ENCODE measurements around the gene TRAF2.
A peak's percentile ranks its signal among the peaks of the same experiment; 100 is the strongest.

Gene TRAF2

DNA sequence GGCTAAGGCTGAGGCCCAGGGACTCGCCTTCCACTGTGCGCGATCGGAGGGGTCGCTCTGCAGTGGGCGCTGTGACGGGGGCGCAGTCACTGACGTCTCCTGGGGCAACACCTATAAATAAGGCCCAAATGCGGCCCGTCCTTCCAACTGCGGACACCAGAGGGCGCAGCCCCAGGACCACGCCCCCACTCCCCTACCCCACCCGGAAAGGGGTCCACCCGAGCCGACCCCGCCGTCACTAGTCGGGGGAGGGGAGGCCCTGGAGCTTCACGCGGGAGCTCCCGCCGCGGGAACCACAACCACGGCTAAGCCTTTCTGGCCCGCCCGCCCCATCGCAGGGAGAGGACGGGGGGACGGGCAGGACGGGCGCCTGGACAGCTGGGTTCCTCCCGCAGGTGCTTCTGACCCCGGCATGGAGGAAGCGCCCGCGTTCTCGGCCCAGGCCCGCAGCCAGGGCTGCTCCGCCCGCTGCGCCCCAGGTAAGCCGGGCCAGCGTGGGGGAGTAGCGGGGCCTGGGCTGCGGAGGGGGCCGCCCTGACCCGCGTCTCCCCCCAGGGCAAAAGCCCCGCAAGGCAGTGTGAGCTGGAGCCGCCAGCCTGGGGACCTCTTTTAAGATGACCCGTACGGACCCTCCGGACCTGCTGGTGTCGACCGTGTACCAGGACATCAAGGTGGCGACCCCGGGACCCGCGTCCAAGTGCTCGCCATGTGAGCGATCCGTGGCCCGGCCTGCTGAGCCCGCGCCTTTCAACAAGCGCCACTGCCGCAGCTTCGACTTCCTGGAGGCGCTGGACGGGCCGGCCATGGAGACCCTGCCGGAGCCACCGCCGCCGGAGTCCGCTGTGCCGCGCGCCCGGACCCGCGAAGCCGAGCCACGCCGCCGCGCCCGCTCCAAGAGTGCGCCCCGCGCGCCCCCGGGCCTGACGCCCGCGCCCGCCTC is 42.2 kb upstream of the TRAF2 start:
- TF ChIP-seq ZBTB7A (IDR thresholded peaks at IDR 0.05; ENCODE audit: low read depth): 0 out of 2 replicates have a peak, but pooled peaks have one; percentile 29

DNA sequence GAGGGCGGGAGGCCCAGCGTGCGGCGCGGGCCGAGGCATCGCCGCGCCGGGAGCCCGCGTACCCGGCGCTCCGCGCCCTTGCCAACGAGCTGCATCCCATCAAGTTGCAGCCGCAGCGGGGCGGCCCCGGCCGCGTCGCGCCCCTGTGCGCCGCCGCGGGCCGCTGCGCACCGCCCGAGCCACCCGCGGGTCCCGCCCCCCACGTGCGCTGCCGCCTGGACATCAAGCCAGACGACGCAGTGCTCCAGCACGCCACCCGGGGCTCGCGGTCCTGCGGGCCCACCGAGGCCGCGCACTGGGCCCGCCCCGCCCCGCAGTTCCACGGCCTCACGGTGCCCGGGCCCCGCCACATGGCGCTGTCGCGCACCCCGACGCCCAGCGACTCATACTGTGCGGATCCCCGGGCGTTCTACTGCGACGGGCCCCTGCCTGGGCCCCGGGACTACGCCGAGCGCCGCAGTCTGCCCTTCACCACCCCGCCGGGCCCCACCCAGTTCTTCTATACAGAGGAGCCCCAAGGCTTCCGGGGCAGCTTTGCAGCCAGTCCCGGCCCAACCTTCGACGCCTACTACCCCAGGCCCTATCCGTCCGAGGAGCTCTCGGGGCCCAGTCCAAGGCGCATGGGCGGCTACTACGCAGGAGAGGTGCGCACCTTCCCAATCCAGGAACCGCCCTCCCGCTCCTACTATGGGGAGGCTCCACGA is 41.4 kb upstream of the TRAF2 start:
- TF ChIP-seq ZBTB7A (IDR thresholded peaks at IDR 0.05; ENCODE audit: low read depth): no peak
- TF ChIP-seq CEBPB (IDR thresholded peaks at IDR 0.05): no peak
- no peak for TF ChIP-seq TAF1 (IDR thresholded peaks at IDR 0.05; ENCODE audit: low read depth)
- no peak for TF ChIP-seq CREB1 (IDR thresholded peaks at IDR 0.05; ENCODE audit: low read depth)
- TF ChIP-seq, protein P1, sequence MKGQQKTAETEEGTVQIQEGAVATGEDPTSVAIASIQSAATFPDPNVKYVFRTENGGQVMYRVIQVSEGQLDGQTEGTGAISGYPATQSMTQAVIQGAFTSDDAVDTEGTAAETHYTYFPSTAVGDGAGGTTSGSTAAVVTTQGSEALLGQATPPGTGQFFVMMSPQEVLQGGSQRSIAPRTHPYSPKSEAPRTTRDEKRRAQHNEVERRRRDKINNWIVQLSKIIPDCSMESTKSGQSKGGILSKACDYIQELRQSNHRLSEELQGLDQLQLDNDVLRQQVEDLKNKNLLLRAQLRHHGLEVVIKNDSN (IDR thresholded peaks at IDR 0.05): no peak
- TF ChIP-seq FOXM1 (IDR thresholded peaks at IDR 0.05; ENCODE audit: borderline replicate concordance, low read depth): no peak
- TF ChIP-seq TEAD4 (IDR thresholded peaks at IDR 0.05): no peak
- TF ChIP-seq, protein P2, sequence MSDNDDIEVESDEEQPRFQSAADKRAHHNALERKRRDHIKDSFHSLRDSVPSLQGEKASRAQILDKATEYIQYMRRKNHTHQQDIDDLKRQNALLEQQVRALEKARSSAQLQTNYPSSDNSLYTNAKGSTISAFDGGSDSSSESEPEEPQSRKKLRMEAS (IDR thresholded peaks at IDR 0.05): no peak
- TF ChIP-seq, protein P3, sequence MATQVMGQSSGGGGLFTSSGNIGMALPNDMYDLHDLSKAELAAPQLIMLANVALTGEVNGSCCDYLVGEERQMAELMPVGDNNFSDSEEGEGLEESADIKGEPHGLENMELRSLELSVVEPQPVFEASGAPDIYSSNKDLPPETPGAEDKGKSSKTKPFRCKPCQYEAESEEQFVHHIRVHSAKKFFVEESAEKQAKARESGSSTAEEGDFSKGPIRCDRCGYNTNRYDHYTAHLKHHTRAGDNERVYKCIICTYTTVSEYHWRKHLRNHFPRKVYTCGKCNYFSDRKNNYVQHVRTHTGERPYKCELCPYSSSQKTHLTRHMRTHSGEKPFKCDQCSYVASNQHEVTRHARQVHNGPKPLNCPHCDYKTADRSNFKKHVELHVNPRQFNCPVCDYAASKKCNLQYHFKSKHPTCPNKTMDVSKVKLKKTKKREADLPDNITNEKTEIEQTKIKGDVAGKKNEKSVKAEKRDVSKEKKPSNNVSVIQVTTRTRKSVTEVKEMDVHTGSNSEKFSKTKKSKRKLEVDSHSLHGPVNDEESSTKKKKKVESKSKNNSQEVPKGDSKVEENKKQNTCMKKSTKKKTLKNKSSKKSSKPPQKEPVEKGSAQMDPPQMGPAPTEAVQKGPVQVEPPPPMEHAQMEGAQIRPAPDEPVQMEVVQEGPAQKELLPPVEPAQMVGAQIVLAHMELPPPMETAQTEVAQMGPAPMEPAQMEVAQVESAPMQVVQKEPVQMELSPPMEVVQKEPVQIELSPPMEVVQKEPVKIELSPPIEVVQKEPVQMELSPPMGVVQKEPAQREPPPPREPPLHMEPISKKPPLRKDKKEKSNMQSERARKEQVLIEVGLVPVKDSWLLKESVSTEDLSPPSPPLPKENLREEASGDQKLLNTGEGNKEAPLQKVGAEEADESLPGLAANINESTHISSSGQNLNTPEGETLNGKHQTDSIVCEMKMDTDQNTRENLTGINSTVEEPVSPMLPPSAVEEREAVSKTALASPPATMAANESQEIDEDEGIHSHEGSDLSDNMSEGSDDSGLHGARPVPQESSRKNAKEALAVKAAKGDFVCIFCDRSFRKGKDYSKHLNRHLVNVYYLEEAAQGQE (IDR thresholded peaks at IDR 0.05; ENCODE audit: low read depth): no peak
- TF ChIP-seq EGR1 (IDR thresholded peaks at IDR 0.05): no peak
- no peak for TF ChIP-seq TCF12 (IDR thresholded peaks at IDR 0.05; ENCODE audit: low read depth)
- TF ChIP-seq EP300 (IDR thresholded peaks at IDR 0.05; ENCODE audit: borderline replicate concordance): no peak
- no peak for TF ChIP-seq YY1 (IDR thresholded peaks at IDR 0.05; ENCODE audit: low read depth)
- TF ChIP-seq NFIC (IDR thresholded peaks at IDR 0.05): no peak
- TF ChIP-seq RAD21 (IDR thresholded peaks at IDR 0.05; ENCODE audit: low read depth): no peak

DNA sequence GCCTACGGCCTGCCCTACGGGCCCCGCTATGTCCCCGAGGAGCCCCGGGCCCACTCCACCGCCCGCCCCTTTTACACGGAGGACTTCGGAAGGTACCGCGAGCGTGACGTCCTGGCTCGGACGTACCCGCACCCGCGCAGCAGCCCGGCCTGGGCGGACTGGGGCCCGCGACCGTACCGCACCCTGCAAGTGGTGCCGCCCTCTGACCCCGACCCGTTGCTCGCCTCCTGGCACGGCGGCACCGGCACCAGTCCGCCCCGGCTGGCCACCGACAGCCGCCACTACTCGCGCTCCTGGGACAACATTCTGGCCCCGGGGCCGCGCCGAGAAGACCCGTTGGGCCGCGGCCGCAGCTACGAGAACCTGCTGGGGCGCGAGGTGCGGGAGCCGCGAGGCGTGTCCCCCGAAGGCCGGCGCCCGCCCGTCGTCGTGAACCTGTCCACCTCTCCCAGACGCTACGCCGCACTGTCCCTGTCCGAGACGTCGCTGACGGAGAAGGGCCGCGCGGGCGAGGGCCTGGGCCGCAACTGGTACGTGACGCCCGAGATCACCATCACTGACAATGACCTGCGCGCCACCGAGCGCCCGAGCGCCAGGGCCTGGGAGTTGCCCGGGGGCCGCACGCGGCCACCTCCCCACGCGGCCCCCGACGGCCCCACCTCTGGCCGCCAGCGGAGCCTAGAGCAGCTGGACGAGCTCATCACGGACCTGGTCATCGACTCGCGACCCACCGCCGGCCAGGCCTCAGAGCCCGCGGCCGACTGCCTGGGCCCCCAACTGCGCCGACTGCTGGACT is 40.7 kb upstream of the TRAF2 start:
- no peak for TF ChIP-seq CREB1 (IDR thresholded peaks at IDR 0.05; ENCODE audit: low read depth)
- TF ChIP-seq, protein P1 (IDR thresholded peaks at IDR 0.05): no peak
- TF ChIP-seq RAD21 (IDR thresholded peaks at IDR 0.05; ENCODE audit: low read depth): no peak
- TF ChIP-seq YY1 (IDR thresholded peaks at IDR 0.05; ENCODE audit: low read depth): no peak
- TF ChIP-seq FOXM1 (IDR thresholded peaks at IDR 0.05; ENCODE audit: borderline replicate concordance, low read depth): no peak
- no peak for TF ChIP-seq EP300 (IDR thresholded peaks at IDR 0.05; ENCODE audit: borderline replicate concordance)
- no peak for TF ChIP-seq TEAD4 (IDR thresholded peaks at IDR 0.05)
- TF ChIP-seq TCF12 (IDR thresholded peaks at IDR 0.05; ENCODE audit: low read depth): no peak
- no peak for TF ChIP-seq TAF1 (IDR thresholded peaks at IDR 0.05; ENCODE audit: low read depth)
- TF ChIP-seq CEBPB (IDR thresholded peaks at IDR 0.05): no peak
- TF ChIP-seq EGR1 (IDR thresholded peaks at IDR 0.05): no peak
- TF ChIP-seq NFIC (IDR thresholded peaks at IDR 0.05): no peak
- TF ChIP-seq ZBTB7A (IDR thresholded peaks at IDR 0.05; ENCODE audit: low read depth): no peak
- TF ChIP-seq, protein P3 (IDR thresholded peaks at IDR 0.05; ENCODE audit: low read depth): no peak
- TF ChIP-seq, protein P2 (IDR thresholded peaks at IDR 0.05): no peak

DNA sequence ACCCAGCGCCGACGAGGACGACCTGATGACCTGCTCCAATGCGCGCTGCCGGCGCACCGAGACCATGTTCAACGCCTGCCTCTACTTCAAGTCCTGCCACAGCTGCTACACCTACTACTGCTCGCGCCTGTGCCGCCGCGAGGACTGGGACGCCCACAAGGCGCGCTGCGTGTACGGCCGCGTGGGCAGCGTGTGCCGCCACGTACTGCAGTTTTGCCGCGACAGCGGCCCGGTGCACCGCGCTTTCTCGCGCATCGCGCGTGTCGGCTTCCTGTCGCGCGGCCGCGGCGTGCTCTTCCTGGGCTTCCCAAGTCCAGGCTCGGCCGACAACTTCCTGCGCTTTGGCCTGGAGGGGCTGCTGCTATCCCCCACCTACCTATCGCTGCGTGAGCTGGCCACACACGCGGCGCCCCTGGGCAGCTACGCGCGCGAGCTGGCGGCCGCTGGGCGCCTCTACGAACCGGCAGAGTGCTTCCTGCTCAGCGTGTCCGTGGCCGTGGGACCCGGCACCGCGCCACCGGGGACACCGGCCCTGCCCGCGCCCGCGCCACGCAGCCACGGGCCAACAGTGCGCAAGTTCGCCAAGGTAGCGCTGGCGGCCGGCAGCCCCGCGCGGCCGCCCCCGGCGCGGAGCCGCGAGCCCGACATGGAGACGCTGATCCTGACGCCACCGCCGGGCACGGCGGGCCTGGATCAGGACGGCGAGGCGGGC is 39.8 kb upstream of the TRAF2 start:
- TF ChIP-seq NFIC (IDR thresholded peaks at IDR 0.05) (no peak), TAF1 (IDR thresholded peaks at IDR 0.05; ENCODE audit: low read depth) (no peak), EP300 (IDR thresholded peaks at IDR 0.05; ENCODE audit: borderline replicate concordance) (no peak), ZBTB7A (IDR thresholded peaks at IDR 0.05; ENCODE audit: low read depth) (no peak), CREB1 (IDR thresholded peaks at IDR 0.05; ENCODE audit: low read depth) (no peak), TEAD4 (IDR thresholded peaks at IDR 0.05) (no peak), TCF12 (IDR thresholded peaks at IDR 0.05; ENCODE audit: low read depth) (no peak), YY1 (IDR thresholded peaks at IDR 0.05; ENCODE audit: low read depth) (no peak)
- TF ChIP-seq, protein P3 (IDR thresholded peaks at IDR 0.05; ENCODE audit: low read depth): no peak

Measured in Ishikawa (cell line).